Thoracic aorta (tissue), 2 donors: ENCODE results near the gene RASA3. TPM values are rescaled to one million over a fixed set of nuclear protein-coding genes. Genes with fewer than 3 reads are reported as not detected.

Experiments
- ATAC-seq: fragments of 150-250 bp; one replicate; pipeline ENCODE4 v1.8.0; 2017; ENCODE audit warnings: low read depth; ENCODE audit not compliant: insufficient number of reproducible peaks, low FRiP score
- DNase-seq: peaks from one replicate; pipeline ENCODE4 v3.0.0-alpha.2; 2020; ENCODE audit warnings: low spot score
- H3K27ac ChIP-seq, 2 donors: fragments of 200-600 bp; sonication (generic); 1 replicate in 1 of 2; 2 replicates in 1 of 2; pipeline ENCODE4 v1.5.1; 2016; ENCODE audit warnings: mild to moderate bottlenecking in 2 of 2, moderate library complexity in 2 of 2
- H3K27me3 ChIP-seq: fragments of 200-600 bp; sonication (generic); replicated peaks from 2 replicates; pipeline ENCODE4 v1.6.0; 2016; ENCODE audit warnings: mild to moderate bottlenecking; ENCODE audit not compliant: insufficient read depth
- H3K36me3 ChIP-seq: fragments of 200-600 bp; sonication (generic); one replicate; pipeline ENCODE4 v1.5.1; 2016
- H3K4me1 ChIP-seq, 2 donors: fragments of 200-600 bp; sonication (generic); 1 replicate in 1 of 2; 2 replicates in 1 of 2; pipeline versions ENCODE4 v1.5.1 to v1.6.0; 2016; ENCODE audit warnings: low read depth in 2 of 2, mild to moderate bottlenecking in 1 of 2; ENCODE audit not compliant: control insufficient read depth in 1 of 2
- H3K4me3 ChIP-seq: fragments of 200-600 bp; sonication (generic); 2 replicates; pipeline ENCODE4 v1.5.1; 2016; ENCODE audit warnings: mild to moderate bottlenecking
- H3K9me3 ChIP-seq: fragments of 200-600 bp; sonication (generic); 2 replicates; pipeline ENCODE4 v1.5.1; 2016
- total RNA-seq, 2 donors: library from RNA; depleted of rRNA; stranded (reverse); fragments of >200 nt; gene quantifications; one replicate each; pipeline versions ENCODE4 v1.1.0 to v1.2.3, GENCODE V29; 2016
- TF ChIP-seq, protein P1 (sequence below): fragments of 200-600 bp; sonication (generic); IDR thresholded peaks from one replicate; pipeline ENCODE4 v1.5.1; 2019; ENCODE audit warnings: antibody characterized with exemption

RASA3 gene
- total RNA-seq, 2 donors from 2014 or later = 38.9 to 48.6 TPM

DNA sequence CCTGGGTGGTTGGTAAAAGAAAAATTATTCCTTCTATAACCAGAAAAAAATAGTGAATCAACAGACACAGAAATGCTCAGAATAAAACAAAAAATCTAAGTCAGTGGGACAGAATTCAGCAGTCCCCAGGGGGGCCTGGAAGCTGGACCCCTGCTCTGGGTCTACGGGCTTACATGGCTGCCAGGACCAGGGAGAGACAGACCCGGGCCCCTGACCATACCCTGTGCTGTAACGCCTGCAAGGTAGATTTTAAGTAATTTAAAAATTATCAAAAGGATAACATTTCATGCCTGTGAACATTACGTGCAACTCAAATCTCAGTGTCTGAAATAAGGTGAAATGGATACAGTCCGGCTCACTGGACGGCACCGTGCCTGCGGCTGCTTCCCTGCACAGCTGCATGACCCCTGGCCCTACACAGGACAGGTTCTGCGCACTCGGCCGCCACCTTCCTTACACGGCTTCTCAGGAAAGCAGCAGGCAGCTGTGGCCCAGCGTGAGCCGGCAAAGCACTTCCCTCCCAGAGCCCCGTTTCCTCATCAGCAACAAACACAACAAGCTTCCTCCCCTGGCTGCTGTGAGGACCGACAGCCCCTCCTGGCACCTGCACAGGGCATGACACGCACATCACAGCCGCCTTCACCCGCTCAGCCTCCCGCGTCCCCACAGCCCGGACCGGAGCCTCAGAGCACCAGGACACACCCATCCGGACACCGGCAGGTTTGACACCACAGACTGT is 22.2 kb downstream of the RASA3 start:
- TF ChIP-seq, protein P1, sequence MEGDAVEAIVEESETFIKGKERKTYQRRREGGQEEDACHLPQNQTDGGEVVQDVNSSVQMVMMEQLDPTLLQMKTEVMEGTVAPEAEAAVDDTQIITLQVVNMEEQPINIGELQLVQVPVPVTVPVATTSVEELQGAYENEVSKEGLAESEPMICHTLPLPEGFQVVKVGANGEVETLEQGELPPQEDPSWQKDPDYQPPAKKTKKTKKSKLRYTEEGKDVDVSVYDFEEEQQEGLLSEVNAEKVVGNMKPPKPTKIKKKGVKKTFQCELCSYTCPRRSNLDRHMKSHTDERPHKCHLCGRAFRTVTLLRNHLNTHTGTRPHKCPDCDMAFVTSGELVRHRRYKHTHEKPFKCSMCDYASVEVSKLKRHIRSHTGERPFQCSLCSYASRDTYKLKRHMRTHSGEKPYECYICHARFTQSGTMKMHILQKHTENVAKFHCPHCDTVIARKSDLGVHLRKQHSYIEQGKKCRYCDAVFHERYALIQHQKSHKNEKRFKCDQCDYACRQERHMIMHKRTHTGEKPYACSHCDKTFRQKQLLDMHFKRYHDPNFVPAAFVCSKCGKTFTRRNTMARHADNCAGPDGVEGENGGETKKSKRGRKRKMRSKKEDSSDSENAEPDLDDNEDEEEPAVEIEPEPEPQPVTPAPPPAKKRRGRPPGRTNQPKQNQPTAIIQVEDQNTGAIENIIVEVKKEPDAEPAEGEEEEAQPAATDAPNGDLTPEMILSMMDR = no peak
- Histone ChIP-seq H3K27ac (no peak overlapping the region), H3K4me1 (peaks cover 0 to 26% of the 10 kb centered on the region in 2 donors), H3K4me3 (no peak overlapping the region), H3K36me3 (no peaks in the 10 kb centered on the region), H3K9me3 (no peaks in the 10 kb centered on the region), H3K27me3 (no peaks in the 10 kb centered on the region)
- ATAC-seq (no peak), DNase-seq (no peak)

DNA sequence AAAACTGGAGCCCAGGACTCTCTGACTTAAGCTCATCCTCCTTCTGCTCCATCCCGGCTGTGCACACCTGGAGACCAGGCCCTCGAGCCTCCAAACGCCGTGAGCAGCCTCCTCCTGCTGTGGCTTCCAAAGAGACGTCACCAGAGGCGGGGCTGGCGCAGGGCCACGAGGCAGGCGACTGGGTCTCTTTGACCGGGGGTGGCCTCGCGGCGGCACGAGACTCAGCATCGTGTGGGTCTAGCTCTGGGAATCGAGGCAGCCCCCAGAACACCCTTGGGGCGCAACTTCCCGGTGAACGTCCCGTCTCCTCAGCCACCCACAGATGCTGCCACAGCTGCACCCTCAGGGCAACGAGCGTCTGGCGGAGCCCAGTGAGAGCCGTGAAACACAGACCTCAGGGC is 22.8 kb downstream of the RASA3 start:
- no peak for ATAC-seq
- no peaks in the 10 kb centered on the region for H3K9me3 ChIP-seq
- no peaks in the 10 kb centered on the region for H3K36me3 ChIP-seq
- H3K27ac ChIP-seq = no peak overlapping the region
- H3K4me3 ChIP-seq = no peak overlapping the region
- peaks cover 0 to 26% of the 10 kb centered on the region in 2 donors for H3K4me1 ChIP-seq
- TF ChIP-seq, protein P1 = no peak
- no peak for DNase-seq
- H3K27me3 ChIP-seq = no peaks in the 10 kb centered on the region

DNA sequence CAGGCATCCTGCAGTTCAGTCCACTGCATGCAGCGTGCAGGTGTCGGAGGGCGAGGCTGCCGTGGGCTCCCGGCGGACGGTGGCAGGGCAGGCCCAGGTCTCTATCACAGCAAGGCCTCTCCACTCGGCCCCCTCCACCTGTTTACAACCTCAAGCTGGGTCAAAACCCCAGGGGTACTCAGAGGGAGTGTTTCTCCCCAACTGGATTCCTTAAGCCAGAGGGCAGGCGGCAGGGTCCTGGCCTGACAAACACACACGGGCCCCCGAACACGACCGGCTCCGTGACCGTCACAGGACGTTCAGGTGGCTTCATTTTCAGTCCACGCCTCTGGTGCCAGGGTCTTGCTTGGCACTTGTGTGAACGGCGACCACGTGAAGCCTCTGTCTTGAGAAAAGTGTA is 23.5 kb downstream of the RASA3 start:
- DNase-seq (no peak), ATAC-seq (no peak)
- Histone ChIP-seq H3K4me3 (no peak overlapping the region), H3K9me3 (no peaks in the 10 kb centered on the region), H3K27me3 (no peaks in the 10 kb centered on the region), H3K36me3 (no peaks in the 10 kb centered on the region), H3K4me1 (peaks cover 0 to 26% of the 10 kb centered on the region in 2 donors), H3K27ac (no peak overlapping the region)
- TF ChIP-seq, protein P1 = no peak

DNA sequence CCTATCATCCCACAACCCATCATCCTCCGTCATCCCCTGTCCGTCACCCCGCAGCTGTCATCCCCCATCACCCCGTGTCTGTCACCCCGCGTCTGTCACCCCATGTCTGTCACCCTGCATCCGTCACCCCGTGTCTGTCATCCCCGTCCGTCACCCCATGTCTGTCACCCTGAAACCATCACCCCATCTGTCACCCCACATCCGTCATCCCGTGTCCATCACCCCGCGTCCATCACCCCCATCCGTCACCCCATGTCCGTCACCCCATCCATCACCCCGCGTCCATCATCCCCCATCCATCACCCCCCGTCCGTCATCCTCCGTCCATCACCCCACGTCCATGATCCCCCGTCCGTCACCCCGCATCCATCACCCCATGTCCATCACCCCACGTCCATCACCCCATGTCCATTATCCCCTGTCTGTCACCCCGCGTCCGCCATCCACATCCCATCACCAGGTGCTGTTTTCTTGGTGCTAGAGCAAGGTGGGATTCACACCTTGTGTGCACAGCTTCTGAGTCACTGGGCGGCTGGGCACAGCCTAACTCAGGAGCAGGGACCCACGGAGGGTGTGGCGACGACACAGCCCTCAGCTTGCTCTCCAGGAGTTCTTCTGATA is 24.2 kb downstream of the RASA3 start:
- ATAC-seq = no peak
- Histone ChIP-seq H3K9me3 (no peaks in the 10 kb centered on the region), H3K27me3 (no peaks in the 10 kb centered on the region), H3K36me3 (no peaks in the 10 kb centered on the region), H3K4me3 (no peak overlapping the region), H3K4me1 (peaks cover 0 to 26% of the 10 kb centered on the region in 2 donors), H3K27ac (no peak overlapping the region)
- TF ChIP-seq, protein P1 = no peak
- DNase-seq = no peak

DNA sequence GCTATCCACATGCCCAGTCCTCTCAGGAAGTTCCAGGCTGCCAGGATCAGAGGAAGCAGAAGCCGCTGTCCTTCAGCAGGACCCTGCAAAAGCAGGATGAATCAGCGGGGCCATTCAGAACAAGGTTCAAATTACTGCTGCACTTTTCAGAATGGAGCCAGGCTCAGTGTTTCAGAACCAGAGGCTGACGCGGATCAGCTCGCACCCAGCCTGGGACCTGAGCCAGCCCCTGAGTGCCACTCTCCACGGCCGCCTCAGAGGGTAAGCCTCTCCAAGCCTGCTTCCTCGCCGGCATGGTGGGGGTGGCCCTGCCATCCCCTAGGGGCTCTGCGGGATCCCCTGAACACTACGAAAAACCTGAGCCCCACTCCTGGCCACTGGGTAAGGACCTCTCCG is 24.7 kb downstream of the RASA3 start:
- no peaks in the 10 kb centered on the region for H3K36me3 ChIP-seq
- no peaks in the 10 kb centered on the region for H3K27me3 ChIP-seq
- TF ChIP-seq, protein P1 = no peak
- ATAC-seq = no peak
- H3K4me1 ChIP-seq = peaks cover 0 to 26% of the 10 kb centered on the region in 2 donors
- no peak overlapping the region for H3K27ac ChIP-seq
- no peak for DNase-seq
- H3K4me3 ChIP-seq = no peak overlapping the region
- no peaks in the 10 kb centered on the region for H3K9me3 ChIP-seq
